DMS53 treated with DMSO at 0.1 percent for 48 hours (cell line): Measurements from ENCODE around the gene COL2A1.
"Not testable (repeated sequence)": the region's sequence is repeated elsewhere in the genome, so short reads cannot be mapped to it uniquely, and the experiment has no call there.

Experiments
- DNase-seq: peaks from one replicate; lab custom pipeline; 2025; ENCODE audit not compliant: unreplicated experiment; lab: John Stamatoyannopoulos, UW

Gene COL2A1

DNA sequence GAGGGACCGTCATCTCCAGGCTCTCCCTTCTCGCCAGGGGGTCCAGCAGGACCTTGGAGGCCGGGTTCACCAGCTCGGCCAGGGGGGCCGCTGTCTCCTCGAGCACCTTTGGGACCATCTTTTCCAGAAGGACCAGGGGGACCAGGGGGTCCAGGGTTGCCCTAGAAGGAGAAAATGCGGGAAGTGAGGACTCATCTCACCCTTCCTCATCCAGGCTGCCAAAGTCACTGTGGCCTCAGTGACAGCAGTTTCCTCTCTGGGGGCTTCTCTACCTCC, 25.7 kb downstream of the COL2A1 start:
- no peak for DNase-seq

DNA sequence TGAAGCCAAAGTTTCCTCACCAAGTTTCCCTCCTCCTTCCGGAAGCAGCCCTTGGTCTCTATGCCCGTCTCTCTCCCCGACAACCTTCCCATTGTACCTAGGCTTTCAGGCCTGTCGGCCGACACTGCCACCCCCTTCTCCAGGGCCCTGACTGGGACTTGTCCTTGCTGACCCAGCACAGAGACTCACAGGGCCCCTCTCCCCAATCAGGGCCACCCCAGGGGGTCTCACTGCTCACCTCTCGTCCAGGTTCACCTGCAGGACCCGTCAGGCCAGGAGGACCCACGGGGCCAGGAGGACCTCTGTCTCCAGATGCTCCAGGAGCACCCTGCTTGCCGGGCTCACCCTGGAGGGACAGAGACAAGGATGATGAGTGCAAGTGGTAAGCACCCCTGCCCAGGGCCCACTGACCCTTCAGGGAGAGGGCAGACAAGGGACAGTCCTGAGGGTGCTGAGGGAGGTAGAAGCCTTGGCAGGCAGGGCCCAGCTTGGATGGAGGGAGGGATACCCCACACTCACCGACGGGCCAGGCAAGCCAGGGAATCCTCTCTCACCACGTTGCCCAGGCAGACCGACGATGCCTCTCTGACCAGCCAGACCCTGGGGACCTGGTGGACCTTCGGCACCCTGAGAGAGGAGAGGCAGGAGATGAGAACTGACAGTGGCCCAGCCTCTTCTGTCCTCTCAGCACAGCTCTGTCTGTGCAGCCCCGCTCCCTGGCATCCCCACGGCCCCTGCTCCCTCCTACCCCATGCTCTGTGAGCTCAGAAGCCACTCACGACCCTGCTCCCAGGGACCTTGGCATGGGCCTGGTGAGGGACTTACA, 26.3 kb downstream of the COL2A1 start:
- no peak for DNase-seq

DNA sequence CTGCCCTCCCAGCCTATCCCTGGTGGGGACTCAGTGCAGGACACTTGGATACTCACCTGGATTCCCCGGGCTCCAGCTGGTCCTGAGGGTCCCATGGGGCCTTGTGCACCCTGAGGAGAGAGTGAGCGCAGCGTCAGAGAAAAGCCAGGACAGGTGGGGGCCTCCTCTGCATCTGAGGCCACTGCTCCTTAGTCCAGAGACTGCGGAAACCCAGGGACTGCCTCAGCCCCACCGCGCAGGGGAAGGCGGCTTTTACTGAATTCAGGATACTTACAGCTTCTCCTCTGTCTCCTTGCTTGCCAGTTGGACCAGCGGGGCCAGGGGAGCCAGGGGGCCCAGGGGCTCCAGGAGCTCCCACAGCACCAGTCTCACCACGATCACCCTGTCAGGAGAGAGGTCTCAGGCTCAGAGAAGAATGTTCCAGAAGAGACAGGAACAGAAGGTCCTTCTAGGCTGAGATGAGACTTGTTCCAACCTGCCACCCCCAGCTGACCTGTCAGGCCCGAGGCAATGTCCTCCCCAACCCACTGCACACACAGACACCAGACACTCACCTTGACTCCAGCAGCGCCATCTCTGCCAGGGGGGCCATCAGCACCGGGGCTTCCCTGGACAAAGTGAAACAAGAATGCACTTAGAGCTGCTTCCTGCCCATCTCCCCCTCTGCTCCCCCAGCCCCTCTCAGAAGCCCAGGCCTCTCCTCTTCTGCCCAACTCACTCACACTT, 27.1 kb downstream of the COL2A1 start:
- no peak for DNase-seq

DNA sequence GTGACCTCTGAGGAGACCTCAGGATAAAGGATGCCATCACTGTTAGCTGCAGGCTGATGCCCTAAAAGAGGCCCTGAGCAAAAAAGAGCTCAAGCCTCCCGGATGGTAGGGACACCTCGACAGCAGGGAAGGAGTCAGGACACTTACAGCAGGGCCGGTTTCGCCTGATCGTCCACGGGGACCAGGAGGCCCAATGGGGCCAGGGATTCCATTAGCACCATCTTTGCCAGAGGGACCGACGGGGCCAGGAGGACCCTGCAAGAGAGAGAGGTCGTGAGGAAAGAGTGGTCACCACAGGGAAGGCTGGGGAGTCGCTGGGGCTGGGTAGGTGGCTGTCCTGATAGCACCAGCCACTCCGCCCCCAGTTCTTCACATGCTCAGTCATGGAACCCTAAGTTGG, 28.5 kb downstream of the COL2A1 start:
- no peak for DNase-seq

DNA sequence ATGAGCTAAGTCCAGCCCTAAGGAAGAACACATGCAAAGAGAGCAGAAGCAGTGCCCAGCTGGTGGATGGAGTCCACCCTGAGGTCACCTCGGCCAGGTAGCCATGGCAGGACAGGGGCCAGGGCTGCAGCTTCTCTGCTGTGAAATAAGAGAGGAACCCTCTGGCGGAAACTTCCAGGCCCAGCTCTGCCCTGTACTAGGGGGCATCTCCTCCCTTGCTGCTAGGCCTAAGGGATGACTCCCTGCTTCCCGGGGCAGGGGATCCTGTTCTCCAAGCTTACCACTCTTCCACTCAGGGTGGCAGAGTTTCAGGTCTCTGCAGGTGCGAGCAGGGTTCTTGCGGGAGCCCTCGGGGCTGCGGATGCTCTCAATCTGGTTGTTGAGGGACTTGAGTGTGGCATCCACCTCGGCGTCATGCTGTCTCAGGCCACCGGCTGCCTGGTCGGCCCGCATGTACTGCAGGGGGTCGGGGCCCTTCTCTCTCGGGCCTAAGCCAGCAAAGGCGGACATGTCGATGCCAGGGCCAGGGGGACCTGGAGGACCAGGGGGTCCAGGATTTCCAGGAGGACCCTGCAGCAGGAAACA, 29.1 kb downstream of the COL2A1 start:
- DNase-seq, result no peak

DNA sequence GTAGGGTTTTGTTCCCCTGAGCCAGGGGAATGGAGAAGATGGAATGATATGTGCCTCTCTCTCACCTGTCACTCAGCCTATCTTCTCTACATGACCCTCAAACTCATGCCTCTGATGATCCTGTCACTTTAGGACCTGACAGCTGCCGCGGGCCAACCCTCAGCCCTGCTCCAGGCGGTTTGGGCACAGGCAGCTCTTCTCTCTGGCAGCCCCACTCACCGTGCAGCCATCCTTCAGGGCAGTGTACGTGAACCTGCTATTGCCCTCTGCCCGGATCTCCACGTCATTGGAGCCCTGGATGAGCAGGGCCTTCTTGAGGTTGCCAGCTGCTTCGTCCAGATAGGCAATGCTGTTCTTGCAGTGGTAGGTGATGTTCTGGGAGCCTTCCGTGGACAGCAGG, 30.4 kb downstream of the COL2A1 start:
- no peak for DNase-seq

DNA sequence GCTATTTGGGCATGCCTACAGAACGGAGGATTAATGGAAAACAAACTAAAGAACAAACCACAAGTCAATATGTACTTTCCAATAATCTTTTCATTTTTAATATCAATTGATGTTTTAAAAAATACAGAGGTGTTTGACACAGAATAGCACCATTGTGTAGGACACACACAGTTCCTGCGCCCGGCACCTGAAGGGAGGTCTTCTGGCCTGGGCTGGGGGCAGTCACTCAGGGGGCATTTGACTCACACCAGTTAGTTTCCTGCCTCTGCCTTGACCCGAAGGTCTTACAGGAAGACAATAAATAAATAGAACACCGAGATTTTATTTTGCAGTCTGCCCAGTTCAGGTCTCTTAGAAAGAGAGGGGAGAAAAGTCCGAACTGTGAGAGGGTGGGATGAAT, 31.4 kb downstream of the COL2A1 start:
- DNase-seq, result no peak

DNA sequence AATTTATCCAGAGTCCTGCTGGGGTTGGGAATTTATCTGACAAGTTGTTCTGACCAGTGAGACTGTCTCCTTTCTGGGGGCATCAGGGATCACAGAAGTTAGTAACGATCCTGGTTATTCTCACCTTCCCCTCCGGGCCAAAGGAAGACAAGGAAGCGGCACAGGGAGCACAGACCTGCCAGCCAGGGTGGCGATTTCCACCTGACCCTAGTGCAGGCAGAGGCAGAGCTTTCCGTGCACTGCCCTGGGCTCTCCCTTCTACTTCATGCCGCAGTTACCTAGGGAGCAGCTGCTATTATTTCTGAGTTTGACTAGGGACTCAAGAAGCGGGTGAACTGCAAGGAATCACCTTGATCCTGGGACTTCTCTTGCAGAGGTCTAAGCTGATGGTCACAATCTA, 33.4 kb downstream of the COL2A1 start:
- DNase-seq, result no peak

DNA sequence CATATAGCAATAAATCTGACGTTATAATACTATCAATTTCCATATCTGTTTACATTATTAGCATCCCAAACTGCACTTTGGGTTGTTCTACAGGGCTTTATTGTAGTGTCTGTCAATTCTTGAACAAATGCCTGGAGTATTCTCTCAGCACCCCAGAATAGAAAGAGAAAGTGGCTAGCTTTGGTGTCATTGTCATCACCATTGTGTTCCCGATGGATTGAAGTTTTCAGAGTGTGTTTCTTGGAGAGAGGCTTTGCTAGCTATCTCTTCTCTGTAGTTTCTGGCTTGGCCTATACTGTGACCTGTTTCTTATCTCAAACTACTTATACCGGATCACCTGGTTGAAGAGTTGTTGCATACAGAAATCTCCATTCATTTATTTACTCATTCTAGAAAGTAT, 34.4 kb downstream of the COL2A1 start:
- no peak for DNase-seq

DNA sequence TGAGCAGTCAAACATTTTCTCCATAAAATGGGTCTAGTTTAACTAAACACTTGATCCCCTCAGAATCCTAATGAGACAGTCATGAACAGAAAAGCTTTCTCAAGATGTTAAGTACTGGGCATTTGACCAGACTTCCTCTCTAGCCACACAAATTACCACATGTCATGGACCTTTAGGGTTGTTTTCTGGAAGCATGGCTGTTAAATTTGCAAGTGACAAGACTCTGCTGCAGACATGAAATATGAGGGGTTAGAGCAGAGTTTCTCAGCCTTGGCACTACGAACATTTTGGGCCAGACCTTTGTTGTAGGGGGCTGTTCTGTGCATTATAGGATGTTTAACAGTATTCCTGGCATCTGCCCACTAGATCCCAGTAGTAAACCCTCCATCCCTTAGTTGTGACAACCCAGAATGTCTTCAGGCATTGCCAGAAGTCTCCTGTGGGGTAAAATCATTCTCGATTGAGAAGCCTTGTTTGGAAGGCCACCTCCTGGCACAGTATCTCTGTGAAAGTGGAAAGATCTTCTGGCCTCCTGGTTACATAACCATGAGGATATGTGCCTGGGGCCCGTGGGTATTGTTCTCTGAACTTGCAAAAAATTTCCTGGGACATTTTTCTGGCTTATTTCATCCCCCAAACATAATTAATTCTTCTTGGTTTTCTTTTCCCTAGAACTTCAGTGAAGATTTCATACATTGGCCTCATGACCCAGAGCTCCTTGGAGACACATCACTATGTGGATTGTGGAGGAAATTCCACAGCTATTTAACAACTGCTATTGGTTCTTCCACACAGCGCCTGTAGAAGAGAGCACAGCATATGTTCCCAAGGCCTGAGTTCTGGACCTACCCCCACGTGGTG, 36.6 kb downstream of the COL2A1 start:
- DNase-seq, result no peak

DNA sequence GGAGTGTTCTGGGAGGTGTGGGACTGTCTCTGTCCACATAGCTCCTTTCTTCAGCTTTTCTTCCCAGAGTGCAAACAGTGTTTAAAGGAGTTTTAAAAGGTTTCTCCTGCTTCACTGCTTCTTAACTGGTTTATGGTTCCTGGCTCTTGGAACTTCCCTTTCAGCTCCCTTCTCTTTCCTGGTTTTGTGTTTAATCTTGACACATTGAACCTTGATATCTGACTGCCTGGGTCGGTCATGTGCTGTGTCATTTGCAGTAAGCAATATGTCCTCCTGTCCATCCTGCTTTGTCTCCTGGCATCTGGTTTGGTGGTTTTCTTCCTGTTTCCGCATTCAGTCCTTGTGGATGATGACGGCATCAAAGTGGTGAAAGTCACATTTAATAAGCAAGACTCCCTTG, 38.7 kb downstream of the COL2A1 start:
- no peak for DNase-seq

DNA sequence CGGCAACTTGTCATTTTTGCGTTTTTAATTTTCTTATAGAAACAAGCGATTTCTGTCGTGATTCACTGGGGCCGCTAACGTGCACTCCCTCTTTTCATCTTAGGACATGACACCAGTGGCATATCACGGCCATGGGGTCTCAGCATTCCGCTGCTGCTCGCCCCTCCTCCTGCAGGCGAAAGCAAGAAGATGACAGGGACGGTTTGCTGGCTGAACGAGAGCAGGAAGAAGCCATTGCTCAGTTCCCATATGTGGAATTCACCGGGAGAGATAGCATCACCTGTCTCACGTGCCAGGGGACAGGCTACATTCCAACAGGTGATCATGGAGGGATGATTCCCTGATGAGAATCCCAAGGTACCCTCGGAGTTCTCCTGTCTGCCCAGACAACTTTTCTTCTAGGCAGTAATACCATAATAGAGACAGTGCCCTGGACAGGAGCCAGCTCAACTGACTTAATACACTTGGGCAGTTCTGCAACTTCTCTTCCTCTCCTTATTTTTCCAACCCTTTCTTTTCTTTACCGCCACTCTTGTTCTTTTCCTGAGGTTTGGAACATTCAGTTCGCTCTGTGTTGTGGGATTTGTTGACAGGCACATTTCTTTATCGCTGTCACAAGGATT, 40.1 kb downstream of the COL2A1 start:
- peak; percentile 25 for DNase-seq

DNA sequence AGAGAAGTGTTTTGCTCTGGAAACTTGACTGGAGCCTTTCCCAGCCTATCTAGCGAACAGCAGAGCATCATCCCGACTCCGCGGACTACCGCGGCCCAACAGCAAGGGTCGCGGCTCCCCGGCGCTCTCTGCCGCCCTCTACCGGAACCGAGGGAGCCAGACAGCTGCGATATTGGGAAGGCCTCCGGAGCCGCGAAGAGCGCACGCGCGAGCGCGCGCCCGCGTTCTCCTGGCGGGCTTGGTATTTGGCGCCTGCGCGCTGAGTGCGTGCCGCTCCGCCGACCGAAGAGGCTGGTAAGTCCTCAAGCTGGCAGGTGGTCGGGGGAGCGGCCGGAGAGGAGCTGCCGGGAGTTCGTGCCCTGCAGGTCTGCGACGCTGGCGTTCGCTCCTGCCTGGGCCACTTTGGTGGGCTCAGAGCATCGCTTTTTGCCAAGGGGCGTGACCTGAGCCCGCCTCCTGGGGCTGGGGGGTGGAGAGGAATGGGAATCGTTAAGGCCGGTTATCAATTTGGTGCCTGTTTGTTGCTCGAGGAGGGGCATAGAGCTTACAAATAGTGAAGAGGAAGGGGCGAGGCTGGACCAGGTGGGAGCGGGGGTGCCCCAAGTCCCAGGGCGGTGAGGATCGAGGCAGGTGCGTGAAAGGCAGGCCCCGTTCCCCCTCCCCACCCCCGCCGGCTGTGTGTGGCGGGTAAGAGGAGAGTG, 40.8 kb downstream of the COL2A1 start, which contains the start of gene TMEM106C:
Gene TMEM106C, plus strand, starts transcription at position 257 of the 701 bp plus-strand sequence. CDS start 641 bp downstream, outside the sequence.
- peak; percentile 99 for DNase-seq

DNA sequence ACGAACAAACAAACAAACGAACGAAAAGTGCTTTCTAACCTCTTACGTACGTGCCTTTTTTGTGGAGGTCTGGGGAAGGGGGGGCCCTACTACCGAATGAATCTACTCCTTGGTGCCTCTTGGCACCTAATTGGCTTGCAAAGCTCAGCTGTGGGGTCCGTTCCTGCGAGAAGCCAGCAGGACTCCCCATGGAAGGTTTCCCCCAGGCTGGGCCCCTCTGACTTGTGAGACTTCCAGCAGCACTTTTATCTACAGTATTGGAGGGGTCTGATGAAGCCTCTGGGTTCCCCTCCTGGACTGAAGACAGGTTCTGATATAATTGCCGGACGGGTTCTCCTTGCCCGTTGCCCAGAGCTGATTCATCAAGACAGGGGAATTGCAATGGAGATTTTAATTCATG, 42.1 kb downstream of the COL2A1 start:
- no peak for DNase-seq

DNA sequence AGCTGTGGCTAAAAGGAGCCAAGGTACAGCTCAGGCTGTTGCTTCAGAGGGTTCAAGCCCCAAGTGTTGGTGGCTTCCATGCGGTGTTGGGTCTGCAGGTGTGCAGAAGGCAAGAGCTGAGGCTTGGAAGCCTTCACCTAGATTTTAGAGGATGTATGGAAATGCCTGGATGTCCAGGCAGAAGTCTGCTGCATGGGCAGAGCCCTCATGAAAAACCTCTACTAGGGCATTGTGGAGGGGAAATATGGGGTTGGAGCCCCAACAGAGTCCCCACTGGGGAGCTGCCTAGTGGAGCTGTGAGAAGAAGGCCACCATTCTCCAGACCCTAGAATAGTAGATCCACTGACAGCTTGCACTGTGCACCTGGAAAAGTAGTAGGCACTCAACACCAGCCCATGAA, 46.6 kb downstream of the COL2A1 start:
- not testable (repeated sequence) for DNase-seq

DNA sequence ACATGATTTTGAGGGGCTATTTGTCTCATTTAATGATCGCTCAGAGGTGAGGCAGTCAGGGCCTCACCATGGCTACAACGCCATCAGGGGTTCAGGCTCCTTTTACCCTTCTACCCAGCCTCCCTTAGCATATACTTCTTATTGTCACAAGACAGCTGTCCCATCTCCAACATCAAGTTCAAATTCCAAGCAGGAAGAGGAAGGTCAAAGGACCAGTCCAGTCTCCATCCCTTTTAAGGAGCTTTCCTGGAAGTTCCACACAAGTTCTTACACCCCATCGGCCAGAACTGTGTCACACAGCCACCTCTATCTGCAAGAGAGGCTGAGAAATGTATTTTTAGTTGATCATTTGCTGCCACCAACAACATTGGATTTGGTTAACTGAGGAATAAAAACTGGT, 49.2 kb downstream of the COL2A1 start:
- no peak for DNase-seq

DNA sequence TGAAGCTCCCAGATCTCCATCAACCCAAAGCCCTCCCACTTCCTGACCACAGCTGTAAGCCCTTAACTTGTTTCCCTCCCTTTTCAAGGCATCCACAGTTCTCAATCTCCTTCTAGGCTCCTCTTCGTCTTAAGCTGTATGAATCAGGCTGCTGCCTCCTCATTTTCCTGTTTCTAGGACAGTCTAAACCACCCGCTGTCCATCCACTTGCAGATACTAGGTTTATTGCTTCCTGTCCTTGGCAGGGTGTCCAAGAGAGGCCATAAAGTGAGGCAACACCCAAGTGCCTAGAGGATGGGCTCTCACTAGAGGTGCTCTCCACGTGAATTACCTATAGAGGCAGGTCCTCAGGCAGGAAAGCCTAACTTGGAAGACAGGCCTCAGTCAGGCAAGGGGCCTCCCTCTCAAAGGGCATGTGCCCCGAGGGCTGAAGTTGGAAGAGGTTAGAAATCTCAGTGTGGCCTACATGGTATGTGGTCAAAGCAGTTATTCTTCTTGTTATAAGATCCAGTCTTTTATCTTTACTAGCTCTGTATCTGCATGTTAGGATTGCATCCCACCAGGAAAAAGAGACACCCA, 49.7 kb downstream of the COL2A1 start:
- no peak for DNase-seq

DNA sequence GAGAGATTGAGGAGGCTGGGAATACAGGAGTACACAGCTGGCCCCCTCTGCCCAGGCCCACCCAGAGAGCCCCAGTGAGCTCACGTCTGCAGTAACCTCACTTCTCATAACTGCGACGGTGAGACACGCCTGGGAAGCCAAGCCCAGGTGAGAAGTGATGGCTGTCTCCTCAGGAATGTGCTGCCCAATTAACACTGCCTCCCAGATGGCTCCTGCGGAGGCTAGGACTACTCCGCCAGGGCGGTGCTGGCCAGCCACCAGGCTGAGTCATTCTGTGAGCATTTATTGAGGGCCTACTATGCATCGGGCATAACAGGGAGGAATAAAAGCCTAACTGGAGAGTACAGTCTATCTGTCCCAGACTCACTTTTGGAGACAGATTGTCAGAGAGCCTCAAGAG, 50.2 kb downstream of the COL2A1 start:
- DNase-seq, result no peak

DNA sequence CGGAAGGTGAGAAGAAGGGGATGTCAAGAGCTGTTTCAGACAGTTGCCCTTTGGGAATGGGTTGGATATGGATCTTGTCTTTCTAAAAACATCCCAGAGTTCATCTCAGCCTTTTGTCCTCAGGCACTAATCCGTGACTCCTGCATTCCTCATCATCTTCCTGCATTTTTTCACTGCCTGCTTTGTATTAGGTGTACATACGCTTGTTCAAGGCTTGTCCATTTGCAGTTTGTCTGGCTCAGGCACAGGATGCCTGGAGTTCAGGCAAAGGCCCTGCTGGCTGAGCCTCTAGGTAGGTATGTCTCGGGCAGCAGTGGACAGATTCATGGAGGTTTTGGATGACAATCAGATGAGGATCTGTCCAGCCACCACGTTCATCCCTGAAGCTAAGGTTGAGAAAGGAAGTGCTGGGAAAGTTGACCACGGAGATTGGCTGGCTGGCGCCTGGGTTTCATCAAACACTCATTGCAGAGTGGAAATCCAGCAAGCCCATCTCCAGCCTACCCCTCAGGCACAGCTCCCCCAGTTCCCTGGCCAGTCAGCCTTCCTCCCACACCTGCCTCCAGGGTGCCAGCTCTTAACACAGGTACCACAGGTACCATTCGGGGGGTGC, 53.3 kb downstream of the COL2A1 start:
- no peak for DNase-seq
